ENCODE data around the gene DIDO1. TPM values are rescaled to one million over a fixed set of nuclear protein-coding genes. Genes with fewer than 3 reads are reported as not detected.
A peak's percentile ranks its signal among the peaks of the same experiment; 100 is the strongest.
"Not testable (repeated sequence)": the region's sequence is repeated elsewhere in the genome, so short reads cannot be mapped to it uniquely, and the experiment has no call there.

Gene DIDO1
- total and polyA plus RNA-seq, 9 of the 15 experiments (the other 6 are each of a cell fraction or from before 2014, with no cell fraction given) = 4.4 to 46.8 (median 31.2) TPM

DNA sequence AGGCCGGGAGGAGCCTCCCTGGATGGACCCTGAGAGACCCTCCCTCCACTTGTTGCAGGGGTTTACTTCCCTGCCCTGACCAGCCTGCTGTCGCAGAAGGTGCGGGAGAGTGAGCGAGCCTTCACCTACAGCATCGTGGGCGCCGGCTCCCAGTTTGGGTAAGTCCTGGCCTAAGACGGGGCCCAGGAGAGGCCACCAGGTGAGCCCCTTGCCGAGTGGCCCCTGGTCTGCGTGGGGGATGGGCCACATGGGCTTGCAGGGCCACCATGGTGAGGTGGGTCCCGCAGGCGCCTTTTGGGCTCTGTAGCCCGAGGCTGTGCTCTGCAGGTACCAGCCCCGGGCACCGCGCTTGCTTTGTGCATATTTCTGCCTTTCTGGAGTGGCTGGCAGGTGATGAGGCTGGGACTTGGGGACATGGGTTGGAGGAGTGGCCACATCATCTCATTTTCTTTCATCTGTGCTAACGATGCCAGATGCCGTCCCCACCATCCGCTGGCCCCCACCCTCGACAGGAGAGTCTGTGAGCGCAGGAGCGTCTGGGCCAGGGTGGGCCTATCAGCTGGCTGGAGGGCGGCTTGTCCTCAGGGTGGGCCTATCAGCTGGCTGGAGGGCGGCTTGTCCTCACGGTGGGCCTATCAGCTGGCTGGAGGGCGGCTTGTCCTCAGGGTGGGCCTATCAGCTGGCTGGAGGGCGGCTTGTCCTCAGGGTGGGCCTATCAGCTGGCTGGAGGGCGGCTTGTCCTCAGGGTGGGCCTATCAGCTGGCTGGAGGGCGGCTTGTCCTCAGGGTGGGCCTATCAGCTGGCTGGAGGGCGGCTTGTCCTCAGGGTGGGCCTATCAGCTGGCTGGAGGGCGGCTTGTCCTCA, 34.4 kb upstream of the DIDO1 start:
- H3K27ac ChIP-seq (ENCODE audit: extremely low read depth, low read depth, low read length); BruUV-seq (replicated peaks); H3K9me3 ChIP-seq (replicated peaks; ENCODE audit: control insufficient read depth, insufficient read depth, low read depth, low read length); CTCF ChIA-PET (ENCODE audit: low intra/inter-chr PET ratio); H3K4me2 ChIP-seq (ENCODE audit: insufficient read depth, low read length); in situ Hi-C loops (cut with MboI); DNase-seq (ENCODE audit: extremely low read depth in 1 of 4, low spot score in 3 of 4); H2AFZ ChIP-seq (ENCODE audit: low read depth, low read length); H3K9ac ChIP-seq (ENCODE audit: insufficient read depth in 1 of 2, low read depth in 2 of 2, low read length in 2 of 2); H3K79me2 ChIP-seq (ENCODE audit: control insufficient read depth, insufficient read depth, low read length); intact Hi-C loops (cut with micrococcal nuclease); H3K9me1 ChIP-seq (ENCODE audit: control insufficient read depth, insufficient read depth, low read length); H3K4me3 ChIP-seq; H3K36me3 ChIP-seq (ENCODE audit: control insufficient read depth, insufficient read depth, low read length); FAIRE-seq: not testable (repeated sequence)
- H3K4me1 ChIP-seq (replicated peaks in 1 of 2; ENCODE audit: control insufficient read depth in 2 of 2, insufficient read depth in 2 of 2, low read length in 2 of 2) = peaks cover 0 to 63% of the 10 kb centered on the region in 2 experiments; a peak in 2 of 5 replicates
- whole genome bisulfite sequencing (ENCODE audit: insufficient coverage, low coverage, missing lambda C conversion rate) = 32% methylated on average over 20 of the region's 31 CpGs
- POLR2A ChIA-PET = interaction anchor here (0.7 kb wide), 1 partner anchor 524 kb away, joined by 3 read pairs; no protein-coding TSS in a partner anchor
- H4K20me1 ChIP-seq (replicated peaks; ENCODE audit: control insufficient read depth, insufficient read depth, low read length) = peaks cover 18% of the 10 kb centered on the region
- peaks cover 65 to 93% of the 10 kb centered on the region in 2 experiments for H3K27me3 ChIP-seq (ENCODE audit: control insufficient read depth in 2 of 2, insufficient read depth in 2 of 2, low read length in 2 of 2)
- 0 out of 3 replicates have a peak, but pooled peaks have one; percentile 26 for ATAC-seq

DNA sequence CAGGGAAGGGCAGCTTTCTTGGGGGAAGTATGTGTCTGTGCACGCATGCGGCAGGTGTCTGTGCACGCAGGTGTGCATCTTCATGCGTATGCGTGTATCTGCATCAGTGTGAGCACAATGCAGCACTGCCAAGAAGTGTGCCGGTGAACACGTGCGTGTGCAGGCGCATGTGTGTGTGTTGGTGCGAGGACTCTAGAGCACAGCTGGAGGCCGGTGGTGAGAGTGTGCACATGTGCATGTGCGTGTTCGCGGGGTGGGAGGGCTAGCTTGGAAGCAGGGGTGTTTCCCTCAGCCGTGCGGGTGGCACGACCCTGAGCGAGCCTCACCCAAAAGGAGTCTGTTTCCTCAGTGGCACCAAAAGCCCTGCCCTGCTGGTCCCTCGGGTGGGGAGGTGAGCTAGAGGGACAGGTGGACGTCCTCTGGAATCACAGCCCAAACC, 33.7 kb upstream of the DIDO1 start:
- 29% methylated on average over 20 of the region's 20 CpGs for WGBS (ENCODE audit: insufficient coverage, low coverage, missing lambda C conversion rate)
- intact Hi-C loops (cut with micrococcal nuclease) (no loop called here), in situ Hi-C loops (cut with MboI) (no loop called here)
- Histone ChIP-seq H3K9me3 (replicated peaks; ENCODE audit: control insufficient read depth, insufficient read depth, low read depth, low read length) (no peaks in the 10 kb centered on the region), H3K79me2 (ENCODE audit: control insufficient read depth, insufficient read depth, low read length) (no peaks in the 10 kb centered on the region), H3K4me2 (ENCODE audit: insufficient read depth, low read length) (no peak overlapping the region), H3K9ac (ENCODE audit: insufficient read depth in 1 of 2, low read depth in 2 of 2, low read length in 2 of 2) (no peak overlapping the region), H3K27me3 (ENCODE audit: control insufficient read depth in 2 of 2, insufficient read depth in 2 of 2, low read length in 2 of 2) (peaks cover 60 to 89% of the 10 kb centered on the region in 2 experiments), H3K27ac (ENCODE audit: extremely low read depth, low read depth, low read length) (no peak overlapping the region), H2AFZ (ENCODE audit: low read depth, low read length) (no peak overlapping the region), H3K4me1 (replicated peaks in 1 of 2; ENCODE audit: control insufficient read depth in 2 of 2, insufficient read depth in 2 of 2, low read length in 2 of 2) (peaks cover 0 to 58% of the 10 kb centered on the region in 2 experiments; a peak in 2 of 5 replicates), H3K36me3 (ENCODE audit: control insufficient read depth, insufficient read depth, low read length) (no peaks in the 10 kb centered on the region), H3K4me3 (no peak overlapping the region), H4K20me1 (replicated peaks; ENCODE audit: control insufficient read depth, insufficient read depth, low read length) (peaks cover 17% of the 10 kb centered on the region), H3K9me1 (ENCODE audit: control insufficient read depth, insufficient read depth, low read length) (no peaks in the 10 kb centered on the region)
- no peak for ATAC-seq
- BruUV-seq (replicated peaks) = no TSS peak
- DNase-seq (ENCODE audit: extremely low read depth in 1 of 4, low spot score in 3 of 4) = no peak
- no peak for FAIRE-seq
- POLR2A ChIA-PET = interaction anchor here (0.7 to 1.5 kb wide), 2 partner anchors 9 to 523 kb away, joined by 3 to 6 read pairs; no protein-coding TSS in a partner anchor
- CTCF ChIA-PET (ENCODE audit: low intra/inter-chr PET ratio) = no interaction called here
- TF ChIP-seq MXI1 (IDR thresholded peaks at IDR 0.05; ENCODE audit: low read depth, low read length) (no peak), CHD1 (IDR thresholded peaks at IDR 0.05; ENCODE audit: low read length) (no peak), HNRNPLL (IDR thresholded peaks at IDR 0.05; ENCODE audit: low read depth, low read length, poor library complexity, severe bottlenecking) (no peak), TFAM (CRISPR knock-in tag; conservative IDR thresholded peaks at IDR 0.05) (no peak), ATF7 (IDR thresholded peaks at IDR 0.05) (no peak), CBX1 (IDR thresholded peaks at IDR 0.05; ENCODE audit: low read depth) (no peak), STAT5A (IDR thresholded peaks at IDR 0.05; ENCODE audit: borderline replicate concordance, low read length) (no peak), BRCA1 (IDR thresholded peaks at IDR 0.05) (no peak), BRCA1 (CRISPR knock-in tag; IDR thresholded peaks at IDR 0.05) (no peak), RBM34 (IDR thresholded peaks at IDR 0.05; ENCODE audit: borderline replicate concordance, insufficient read depth, low read length) (no peak), HDGF (IDR thresholded peaks at IDR 0.05) (no peak), BACH1 (tag; IDR thresholded peaks at IDR 0.05) (no peak), GATAD2A (IDR thresholded peaks at IDR 0.05) (no peak), ZNF699 (CRISPR knock-in tag; IDR thresholded peaks at IDR 0.05; ENCODE audit: insufficient replicate concordance) (no peak)
- TF ChIP-seq, protein P1, sequence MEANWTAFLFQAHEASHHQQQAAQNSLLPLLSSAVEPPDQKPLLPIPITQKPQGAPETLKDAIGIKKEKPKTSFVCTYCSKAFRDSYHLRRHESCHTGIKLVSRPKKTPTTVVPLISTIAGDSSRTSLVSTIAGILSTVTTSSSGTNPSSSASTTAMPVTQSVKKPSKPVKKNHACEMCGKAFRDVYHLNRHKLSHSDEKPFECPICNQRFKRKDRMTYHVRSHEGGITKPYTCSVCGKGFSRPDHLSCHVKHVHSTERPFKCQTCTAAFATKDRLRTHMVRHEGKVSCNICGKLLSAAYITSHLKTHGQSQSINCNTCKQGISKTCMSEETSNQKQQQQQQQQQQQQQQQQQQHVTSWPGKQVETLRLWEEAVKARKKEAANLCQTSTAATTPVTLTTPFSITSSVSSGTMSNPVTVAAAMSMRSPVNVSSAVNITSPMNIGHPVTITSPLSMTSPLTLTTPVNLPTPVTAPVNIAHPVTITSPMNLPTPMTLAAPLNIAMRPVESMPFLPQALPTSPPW (CRISPR knock-in tag; IDR thresholded peaks at IDR 0.05) = no peak

All from K562 (cell line).